Stomach (tissue), 9 donors: ENCODE data around the gene BPIFB4. TPM values are rescaled to one million over a fixed set of nuclear protein-coding genes. Genes with fewer than 3 reads are reported as not detected.

Source experiments
- DNase-seq, 2 donors: peaks; one replicate each; pipeline versions ENCODE4 v3.0.0 to v3.0.0-alpha.2; 2013 to 2019
- H3K27ac ChIP-seq, 5 donors: fragments of 200-600 bp in 4 of 5; sonication (generic) in 4 of 5; one replicate each; pipeline ENCODE4 v1.5.1; 2013 to 2019; ENCODE audit warnings: mild to moderate bottlenecking in 1 of 5, moderate library complexity in 1 of 5
- H3K27me3 ChIP-seq, 3 donors: fragments of 200-600 bp; sonication (generic); one replicate each; pipeline ENCODE4 v1.5.1; 2017 to 2019; ENCODE audit warnings: mixed run types in 1 of 3
- H3K36me3 ChIP-seq, 4 donors: fragments of 200-600 bp; sonication (generic); 1 replicate in 3 of 4; 2 replicates in 1 of 4; pipeline ENCODE4 v1.5.1; 2016 to 2019
- H3K4me1 ChIP-seq, 4 donors: fragments of 200-600 bp; sonication (generic); one replicate each; pipeline ENCODE4 v1.5.1; 2016 to 2019
- H3K4me3 ChIP-seq, 4 donors: fragments of 200-600 bp; sonication (generic) in 3 of 4; one replicate each; pipeline ENCODE4 v1.5.1; 2016 to 2019; ENCODE audit warnings: mild to moderate bottlenecking in 1 of 4
- H3K9me3 ChIP-seq, 4 donors: fragments of 200-600 bp; sonication (generic); one replicate each; pipeline ENCODE4 v1.5.1; 2016 to 2019
- EP300 ChIP-seq: sonication (generic); formaldehyde crosslinking; IDR thresholded peaks from one replicate; pipeline ENCODE4 v1.6.1; 2017; ENCODE audit warnings: antibody characterized with exemption
- POLR2A ChIP-seq, 4 donors: fragments of 450-650 bp; IDR thresholded peaks; one replicate each; pipeline ENCODE4 v1.6.1; 2016; ENCODE audit warnings: antibody characterized with exemption in 4 of 4, control low read depth in 2 of 4, mild to moderate bottlenecking in 1 of 4, moderate library complexity in 1 of 4
- POLR2AphosphoS5 ChIP-seq, 3 donors: sonication (generic); formaldehyde crosslinking; IDR thresholded peaks; one replicate each; pipeline ENCODE4 v1.6.1; 2016; ENCODE audit warnings: antibody characterized with exemption in 3 of 3
- WGBS, 5 donors: extraction: QIAGEN DNeasy Blood & Tissue Kit in 3 of 5; methylation state at CpG; one replicate each; pipeline versions ENCODE4 v1.1.5 to v1.1.7; 2013 to 2018; 5-methylcytosine and 5-hydroxymethylcytosine counted together
- intact Hi-C: fragments of 100-400 bp; cut with DNase I; formaldehyde crosslinking; loops from one replicate; pipeline ENCODE4 v1.15.1; 2023; ENCODE audit warnings: low total_unique reads
- polyA plus RNA-seq, 3 donors: library from polyadenylated mRNA; stranded (reverse); fragments of 200-250 nt; gene quantifications; one replicate each; pipeline ENCODE4 v1.2.3, GENCODE V29; 2013
- total RNA-seq, 5 donors: library from RNA; depleted of rRNA; stranded (reverse); fragments of >200 nt; gene quantifications; one replicate each; pipeline versions ENCODE4 v1.1.0 to v1.2.3, GENCODE V29; 2014 to 2016
- TF ChIP-seq, protein P1 (sequence below), 7 experiments: fragments of 450-650 bp in 4 of 7; fragments of 200-600 bp in 3 of 7; sonication (generic) in 3 of 7; IDR thresholded peaks; one replicate each; pipeline ENCODE4 v1.5.1; 2016 to 2019; ENCODE audit warnings: antibody characterized with exemption in 7 of 7, control low read depth in 2 of 7, mild to moderate bottlenecking in 1 of 7
- donor health status: healthy with polysubstance abuse.
- donor health status: Bipolar disorder and iron deficiency.
- donor health status: healthy.

BPIFB4 gene
- total and polyA plus RNA-seq, 8 donors = not detected

DNA sequence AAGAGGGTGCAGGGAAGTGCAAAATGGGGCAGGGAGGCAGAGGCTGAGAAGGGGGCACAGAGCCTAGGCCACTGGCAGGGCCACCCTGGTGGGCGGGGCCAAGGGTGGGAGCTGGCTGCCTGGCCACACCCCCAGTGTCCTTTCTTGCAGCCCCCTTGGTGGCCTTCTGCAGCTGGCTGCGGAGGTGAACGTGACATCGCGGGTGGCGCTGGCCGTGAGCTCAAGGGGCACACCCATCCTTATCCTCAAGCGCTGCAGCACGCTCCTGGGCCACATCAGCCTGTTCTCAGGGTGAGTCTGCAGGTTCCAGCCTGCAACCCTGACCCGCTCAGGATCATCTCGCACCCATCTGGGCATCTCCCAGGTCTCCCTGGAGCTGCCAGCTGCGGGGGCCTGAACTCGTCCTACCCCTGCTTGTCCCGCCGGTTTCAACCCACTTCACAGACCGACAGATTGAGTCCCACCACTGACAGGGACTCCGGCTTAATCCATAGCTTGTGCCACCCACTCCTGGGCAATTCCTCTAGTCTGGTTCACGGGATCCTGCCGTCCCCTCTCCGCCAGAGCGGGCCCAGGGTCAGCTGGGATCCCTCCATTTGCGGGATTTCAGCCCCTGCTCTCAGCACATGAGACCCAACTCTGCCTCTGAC is 19.6 kb upstream of the BPIFB4 start:
- DNase-seq = no peak
- no peak overlapping the region for H3K27ac ChIP-seq
- H3K4me3 ChIP-seq = no peak overlapping the region
- WGBS, 5 donors = 79 to 92% (median 83%) methylated on average over 13 to 22 of the region's 22 CpGs
- H3K4me1 ChIP-seq = no peaks in the 10 kb centered on the region
- H3K36me3 ChIP-seq = no peaks in the 10 kb centered on the region
- intact Hi-C loops = no loop called here
- H3K9me3 ChIP-seq = no peaks in the 10 kb centered on the region
- peaks cover 0 to 6% (median 0%) of the 10 kb centered on the region in 3 donors for H3K27me3 ChIP-seq
- TF ChIP-seq POLR2A (IDR thresholded peaks at IDR 0.05) = no peak

GRCh38 chr20:33061658-33062028 is 17.8 kb upstream of the BPIFB4 start:
- DNase-seq = no peak
- intact Hi-C loops = no loop called here
- no peaks in the 10 kb centered on the region for H3K4me1 ChIP-seq
- no peak overlapping the region for H3K27ac ChIP-seq
- no peaks in the 10 kb centered on the region for H3K9me3 ChIP-seq
- no peaks in the 10 kb centered on the region for H3K36me3 ChIP-seq
- H3K4me3 ChIP-seq = no peak overlapping the region
- H3K27me3 ChIP-seq = no peaks in the 10 kb centered on the region
- 80 to 90% (median 86%) methylated on average over 7 to 14 of the region's 14 CpGs for WGBS, 5 donors
- no peak for TF ChIP-seq EP300
- TF ChIP-seq POLR2A (IDR thresholded peaks at IDR 0.05) = no peak
- TF ChIP-seq, protein P1, sequence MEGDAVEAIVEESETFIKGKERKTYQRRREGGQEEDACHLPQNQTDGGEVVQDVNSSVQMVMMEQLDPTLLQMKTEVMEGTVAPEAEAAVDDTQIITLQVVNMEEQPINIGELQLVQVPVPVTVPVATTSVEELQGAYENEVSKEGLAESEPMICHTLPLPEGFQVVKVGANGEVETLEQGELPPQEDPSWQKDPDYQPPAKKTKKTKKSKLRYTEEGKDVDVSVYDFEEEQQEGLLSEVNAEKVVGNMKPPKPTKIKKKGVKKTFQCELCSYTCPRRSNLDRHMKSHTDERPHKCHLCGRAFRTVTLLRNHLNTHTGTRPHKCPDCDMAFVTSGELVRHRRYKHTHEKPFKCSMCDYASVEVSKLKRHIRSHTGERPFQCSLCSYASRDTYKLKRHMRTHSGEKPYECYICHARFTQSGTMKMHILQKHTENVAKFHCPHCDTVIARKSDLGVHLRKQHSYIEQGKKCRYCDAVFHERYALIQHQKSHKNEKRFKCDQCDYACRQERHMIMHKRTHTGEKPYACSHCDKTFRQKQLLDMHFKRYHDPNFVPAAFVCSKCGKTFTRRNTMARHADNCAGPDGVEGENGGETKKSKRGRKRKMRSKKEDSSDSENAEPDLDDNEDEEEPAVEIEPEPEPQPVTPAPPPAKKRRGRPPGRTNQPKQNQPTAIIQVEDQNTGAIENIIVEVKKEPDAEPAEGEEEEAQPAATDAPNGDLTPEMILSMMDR (IDR thresholded peaks at IDR 0.05) = no peak
- TF ChIP-seq POLR2AphosphoS5 (IDR thresholded peaks at IDR 0.05) = no peak

DNA sequence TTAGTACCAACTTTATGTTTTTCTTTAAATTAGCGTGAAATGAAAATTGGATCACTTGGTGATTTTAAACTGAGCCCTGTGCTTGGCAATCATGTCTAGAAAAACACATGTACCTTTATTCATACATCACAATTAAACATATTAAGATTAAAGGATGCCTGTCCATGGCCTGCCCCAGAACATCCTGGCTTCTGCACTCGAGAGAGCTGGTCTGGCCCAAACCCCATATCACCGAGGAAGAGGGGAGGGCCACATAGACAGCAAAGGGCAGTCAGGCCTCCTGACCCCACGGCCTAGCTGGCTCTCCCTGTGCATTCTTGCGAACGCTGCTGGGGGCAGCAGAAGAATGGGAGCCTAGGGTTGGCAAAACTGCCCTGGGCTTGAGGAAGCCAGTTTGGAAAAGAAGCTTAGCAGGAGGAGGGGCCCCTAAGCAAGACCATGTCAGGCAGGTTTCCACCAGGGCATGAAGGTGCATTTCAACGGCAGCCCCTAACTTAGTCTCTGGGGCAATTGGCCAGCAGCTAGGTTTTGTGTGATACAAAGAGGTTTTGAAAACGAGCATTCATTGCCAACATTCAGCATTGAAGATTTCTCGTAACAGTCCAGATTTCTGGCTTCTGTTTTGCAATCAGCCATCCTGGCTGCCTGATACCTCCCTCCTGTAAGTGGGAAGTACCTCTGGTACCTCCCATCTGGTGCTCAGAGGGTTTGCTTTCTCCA is 17.2 kb upstream of the BPIFB4 start:
- no peaks in the 10 kb centered on the region for H3K4me1 ChIP-seq
- DNase-seq = no peak
- intact Hi-C loops = no loop called here
- no peak overlapping the region for H3K27ac ChIP-seq
- no peak overlapping the region for H3K4me3 ChIP-seq
- no peaks in the 10 kb centered on the region for H3K36me3 ChIP-seq
- no peak for TF ChIP-seq EP300
- no peak for TF ChIP-seq POLR2A (IDR thresholded peaks at IDR 0.05)
- no peak for TF ChIP-seq POLR2AphosphoS5 (IDR thresholded peaks at IDR 0.05)
- TF ChIP-seq, protein P1 (IDR thresholded peaks at IDR 0.05) = no peak
- H3K9me3 ChIP-seq = no peaks in the 10 kb centered on the region
- WGBS, 5 donors = 48 to 58% (median 53%) methylated on average over 9 of the region's 9 CpGs
- H3K27me3 ChIP-seq = no peaks in the 10 kb centered on the region

DNA sequence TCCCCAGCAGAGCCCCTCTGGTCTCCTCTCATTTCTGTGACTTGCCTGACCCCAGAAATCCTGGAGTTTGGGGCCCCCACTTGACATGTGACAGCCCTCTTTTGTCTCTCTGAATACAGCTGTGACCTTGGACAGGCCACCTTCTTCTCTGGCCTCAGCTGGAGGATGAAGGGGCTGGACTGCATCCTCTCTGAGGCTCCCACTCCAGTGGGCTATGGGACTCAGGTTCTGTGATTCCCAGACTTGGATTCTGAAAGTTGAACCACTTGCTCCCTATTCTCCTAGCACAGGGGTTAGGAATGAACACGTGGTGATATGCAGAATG is 16.7 kb upstream of the BPIFB4 start:
- Histone ChIP-seq H3K27me3 (no peaks in the 10 kb centered on the region), H3K4me1 (no peaks in the 10 kb centered on the region), H3K4me3 (no peak overlapping the region), H3K9me3 (no peaks in the 10 kb centered on the region), H3K27ac (no peak overlapping the region), H3K36me3 (no peaks in the 10 kb centered on the region)
- TF ChIP-seq POLR2AphosphoS5 (IDR thresholded peaks at IDR 0.05) (no peak), POLR2A (IDR thresholded peaks at IDR 0.05) (no peak), EP300 (no peak)
- TF ChIP-seq, protein P1 (IDR thresholded peaks at IDR 0.05) = no peak
- no peak for DNase-seq
- 67 to 80% (median 73%) methylated on average over 1 of the region's 1 CpG for WGBS, 5 donors
- intact Hi-C loops = no loop called here

DNA sequence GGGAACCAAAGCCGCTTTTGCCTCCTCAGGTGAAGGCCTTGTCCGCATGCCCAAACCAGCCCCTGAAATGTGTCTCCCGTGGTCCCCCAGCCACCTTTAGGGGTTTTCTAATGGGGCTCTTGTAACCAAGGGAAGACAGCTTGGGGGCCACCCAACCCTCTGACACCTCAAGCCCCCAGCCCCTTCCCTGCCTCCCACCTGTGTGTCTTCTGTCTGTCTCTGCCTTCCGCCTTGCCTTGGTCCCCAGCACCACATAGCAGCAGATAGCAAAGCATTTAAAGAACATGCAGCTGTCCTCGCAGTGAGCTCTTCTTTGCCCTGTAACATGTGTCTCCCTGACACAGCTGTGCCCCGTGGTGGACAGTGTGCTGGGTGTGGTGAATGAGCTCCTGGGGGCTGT is 16.2 kb upstream of the BPIFB4 start:
- Histone ChIP-seq H3K27ac (no peak overlapping the region), H3K27me3 (no peaks in the 10 kb centered on the region), H3K36me3 (no peaks in the 10 kb centered on the region), H3K4me1 (no peaks in the 10 kb centered on the region), H3K4me3 (no peak overlapping the region), H3K9me3 (no peaks in the 10 kb centered on the region)
- WGBS, 5 donors = 88 to 96% (median 88%) methylated on average over 6 of the region's 6 CpGs
- intact Hi-C loops = no loop called here
- TF ChIP-seq EP300 (no peak), POLR2AphosphoS5 (IDR thresholded peaks at IDR 0.05) (no peak), POLR2A (IDR thresholded peaks at IDR 0.05) (no peak)
- TF ChIP-seq, protein P1 (IDR thresholded peaks at IDR 0.05) = no peak
- DNase-seq = no peak
